Ramos (cell line): ENCODE results near the gene LRRC27.

Source experiments
- in situ Hi-C: fragments of 300-500 bp; cut with MboI; formaldehyde crosslinking; loops from one replicate; pipeline ENCODE4 v1.14.3; 2022; ENCODE audit warnings: low sequenced_read_pairs; ENCODE audit not compliant: unreplicated experiment

LRRC27 gene

GRCh38 chr10:132397036-132397541 is 65.1 kb downstream of the LRRC27 start, which contains the start of gene PWWP2B:
Gene PWWP2B (plus strand): TSS chr10:132397200. CDS start chr10:132397227, 27 bp downstream.
- in situ Hi-C loops, result no loop called here

- in situ Hi-C loops, result no loop called here
Measured at GRCh38 chr10:132397671-132398565, 65.9 kb downstream of the LRRC27 start.

DNA sequence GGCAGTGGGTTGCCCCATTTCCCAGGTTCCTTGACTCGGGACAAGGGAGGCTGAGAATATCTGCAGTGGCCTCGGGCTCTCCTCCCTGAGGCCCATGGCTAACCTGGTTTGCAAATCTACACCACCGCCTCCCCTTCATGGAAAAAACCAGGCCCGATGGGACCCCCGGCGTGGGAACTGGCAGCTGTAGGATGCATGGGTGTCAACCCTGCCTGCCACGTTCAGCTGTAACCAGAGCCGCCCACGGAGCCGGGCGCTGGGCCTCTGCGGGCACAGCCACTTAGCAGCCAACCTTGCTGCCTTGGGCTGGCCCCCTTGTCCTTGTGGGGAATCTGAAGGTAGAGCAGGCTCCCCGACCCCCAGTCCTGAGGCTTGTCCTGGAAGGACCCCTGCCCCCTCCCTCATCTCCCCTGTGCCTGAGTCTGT is 66.6 kb downstream of the LRRC27 start:
- in situ Hi-C loops, result no loop called here

DNA sequence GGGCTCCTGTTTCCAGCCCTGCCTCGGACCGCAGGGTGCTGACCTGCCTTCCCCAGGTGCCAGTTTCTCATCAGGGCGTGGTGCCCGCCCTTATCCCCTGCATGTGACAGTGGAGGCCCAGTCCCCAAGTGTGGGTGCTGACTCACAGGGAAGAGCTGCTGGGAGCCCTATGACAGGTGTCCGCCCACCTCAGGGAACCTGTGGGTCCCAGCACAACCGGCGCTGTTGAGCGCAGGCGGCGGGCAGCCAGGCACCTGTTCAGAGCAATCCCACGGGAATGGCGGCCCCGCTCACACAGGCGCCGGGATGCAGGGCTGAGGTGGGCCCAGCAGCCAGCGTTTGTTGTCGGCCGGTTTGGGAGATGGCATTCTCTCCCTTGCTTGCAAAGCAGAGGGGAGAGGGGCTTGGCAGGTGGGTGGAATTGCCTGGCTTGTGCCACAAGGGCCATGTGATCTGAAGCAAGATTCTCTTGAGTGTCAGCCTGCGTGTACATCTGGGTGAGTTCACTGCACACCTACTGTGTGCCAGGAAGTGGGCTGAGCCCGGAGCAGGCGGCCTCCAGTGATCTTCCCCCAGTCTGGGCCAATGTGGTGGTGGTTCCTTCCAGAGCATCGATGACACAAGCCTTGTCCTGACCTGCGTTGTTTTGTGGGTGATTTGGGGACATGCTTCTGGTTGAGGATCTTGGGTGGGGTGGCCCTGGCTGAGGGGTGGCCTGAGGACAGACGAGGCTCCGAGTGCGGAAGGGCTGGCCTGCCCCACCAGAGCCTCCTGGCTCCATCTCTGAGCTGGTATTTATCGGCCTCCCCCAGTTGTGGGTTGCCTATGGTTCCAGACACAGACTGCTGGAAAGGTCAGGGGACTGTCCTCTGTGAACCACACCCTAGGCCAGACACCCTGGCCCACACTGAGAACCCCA is 67.4 kb downstream of the LRRC27 start:
- in situ Hi-C loops, result no loop called here

- in situ Hi-C loops, result no loop called here
Measured at GRCh38 chr10:132400041-132400546, 68.1 kb downstream of the LRRC27 start.

GRCh38 chr10:132400547-132401151 is 68.7 kb downstream of the LRRC27 start:
- in situ Hi-C loops, result no loop called here

DNA sequence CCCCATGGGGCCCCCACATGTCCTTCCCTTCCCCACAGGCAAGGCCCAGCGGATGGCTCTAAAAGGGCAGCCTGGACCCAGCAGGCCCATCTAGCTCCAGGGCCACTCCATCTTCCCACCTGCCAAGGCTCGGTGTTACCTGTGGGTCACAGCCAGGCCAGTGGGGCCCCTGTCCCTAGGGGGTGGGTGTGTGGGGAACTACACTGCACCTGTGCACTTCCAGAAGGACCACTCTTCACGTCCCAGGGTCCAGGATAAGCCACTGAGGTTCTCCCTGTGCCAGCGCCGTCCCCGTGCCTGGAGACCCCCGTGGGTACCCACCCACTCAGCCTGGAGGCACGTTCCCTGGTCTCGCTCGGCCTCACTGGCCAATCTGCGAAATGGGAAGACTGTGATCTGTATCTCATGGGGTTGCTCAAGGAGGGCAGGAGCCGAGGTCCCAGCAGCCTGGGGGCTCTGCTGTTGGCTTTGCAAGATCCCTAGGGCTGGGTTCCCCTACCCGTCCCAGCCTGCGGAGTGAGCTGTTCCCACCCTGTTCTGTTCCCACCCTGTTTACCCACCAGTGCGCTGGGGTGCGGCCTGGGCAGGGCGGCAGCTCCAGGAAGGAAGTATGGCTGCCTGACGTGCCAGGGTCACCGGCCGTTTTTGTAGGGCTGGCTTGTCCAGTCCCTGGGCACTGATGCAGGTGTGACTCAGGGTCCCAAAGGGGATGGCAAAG is 69.6 kb downstream of the LRRC27 start:
- in situ Hi-C loops, result no loop called here

- in situ Hi-C loops, result no loop called here
Measured at GRCh38 chr10:132402781-132403241, 70.8 kb downstream of the LRRC27 start.

DNA sequence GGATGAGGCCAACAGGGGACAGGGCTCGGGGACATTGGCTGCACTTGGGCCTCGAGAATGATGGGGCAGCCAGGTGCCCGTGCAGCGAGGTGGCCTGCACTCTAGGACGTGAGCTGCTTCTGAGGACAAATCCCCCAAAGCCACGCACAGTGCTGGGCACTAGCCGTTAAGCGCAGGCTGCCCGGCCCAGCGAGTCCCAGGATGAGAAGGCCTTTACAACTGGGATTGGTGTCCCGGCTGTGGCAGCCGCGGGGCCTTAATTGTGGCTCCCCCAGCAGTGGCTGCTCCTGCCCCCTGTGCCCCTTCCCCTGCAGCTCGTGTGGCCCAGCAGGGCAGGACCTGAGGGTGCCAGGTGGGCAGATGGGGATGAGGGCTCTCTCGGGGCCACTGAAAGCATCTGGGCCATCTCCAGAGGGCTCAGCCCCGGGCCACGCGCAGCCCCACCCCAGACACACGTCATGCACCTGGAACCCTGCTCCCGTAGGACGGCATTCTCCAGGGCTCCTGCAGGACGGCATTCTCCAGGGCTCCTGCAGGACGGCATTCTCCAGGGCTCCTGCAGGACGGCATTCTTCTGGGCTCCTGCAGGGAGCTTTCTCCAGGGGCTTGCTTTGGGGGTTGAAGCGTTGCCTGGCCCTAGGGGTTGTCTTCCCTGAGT is 71.6 kb downstream of the LRRC27 start:
- in situ Hi-C loops, result no loop called here

- in situ Hi-C loops, result no loop called here
Measured at GRCh38 chr10:132404169-132404880, 72.3 kb downstream of the LRRC27 start.

DNA sequence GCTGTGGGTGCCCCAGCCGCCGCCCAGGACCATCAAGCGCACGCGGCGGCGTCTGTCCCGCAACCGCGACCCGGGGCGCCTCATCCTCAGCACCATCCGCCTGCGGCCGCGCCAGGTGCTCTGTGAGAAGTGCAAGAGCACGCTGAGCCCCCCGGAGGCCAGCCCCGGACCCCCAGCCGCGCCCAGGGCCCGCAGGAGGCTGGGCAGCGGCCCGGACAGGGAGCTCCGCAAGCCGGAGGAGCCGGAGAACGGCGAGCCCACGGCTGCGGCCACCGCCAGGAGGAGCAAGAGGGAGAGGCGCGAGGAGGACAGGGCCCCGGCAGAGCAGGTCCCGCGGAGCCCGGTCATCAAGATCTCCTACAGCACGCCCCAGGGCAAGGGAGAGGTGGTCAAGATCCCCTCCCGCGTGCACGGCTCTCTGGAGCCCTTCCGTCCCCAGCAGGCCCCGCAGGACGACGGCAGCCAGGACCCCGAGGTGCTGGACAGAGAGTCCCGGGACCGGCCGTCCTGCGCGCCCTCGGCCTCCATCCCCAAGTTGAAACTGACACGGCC is 73.0 kb downstream of the LRRC27 start:
- in situ Hi-C loops, result no loop called here

GRCh38 chr10:132405463-132405991 is 73.5 kb downstream of the LRRC27 start:
- in situ Hi-C loops, result no loop called here

- in situ Hi-C loops, result no loop called here
Measured at GRCh38 chr10:132406181-132406580, 74.2 kb downstream of the LRRC27 start.

GRCh38 chr10:132406750-132407149 is 74.8 kb downstream of the LRRC27 start:
- in situ Hi-C loops, result no loop called here

DNA sequence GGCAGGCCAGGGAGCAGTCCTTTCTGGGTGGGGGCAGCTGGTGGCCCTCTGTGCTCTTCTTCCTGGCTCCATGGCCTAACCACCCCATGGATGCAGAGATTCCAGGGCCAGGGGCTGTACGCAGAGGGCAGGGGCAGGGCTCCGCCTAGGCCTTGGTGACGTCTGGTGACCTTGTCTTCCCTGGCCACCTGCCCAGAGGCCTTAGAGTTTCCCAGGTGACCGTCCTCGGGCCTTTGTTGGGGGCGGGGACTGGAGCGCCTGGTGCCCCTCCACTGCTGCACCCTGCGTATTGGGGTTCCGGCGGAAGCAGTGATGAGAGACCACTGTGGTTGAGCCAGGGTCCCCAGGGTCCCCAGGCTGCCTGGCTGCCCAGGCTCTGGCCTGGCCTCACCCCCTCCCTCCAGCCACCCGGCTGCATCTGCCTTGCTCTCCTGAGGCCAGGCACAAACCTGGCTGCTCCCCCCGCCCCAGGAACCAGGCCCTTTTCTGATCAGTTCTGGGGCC is 75.3 kb downstream of the LRRC27 start:
- in situ Hi-C loops, result no loop called here

DNA sequence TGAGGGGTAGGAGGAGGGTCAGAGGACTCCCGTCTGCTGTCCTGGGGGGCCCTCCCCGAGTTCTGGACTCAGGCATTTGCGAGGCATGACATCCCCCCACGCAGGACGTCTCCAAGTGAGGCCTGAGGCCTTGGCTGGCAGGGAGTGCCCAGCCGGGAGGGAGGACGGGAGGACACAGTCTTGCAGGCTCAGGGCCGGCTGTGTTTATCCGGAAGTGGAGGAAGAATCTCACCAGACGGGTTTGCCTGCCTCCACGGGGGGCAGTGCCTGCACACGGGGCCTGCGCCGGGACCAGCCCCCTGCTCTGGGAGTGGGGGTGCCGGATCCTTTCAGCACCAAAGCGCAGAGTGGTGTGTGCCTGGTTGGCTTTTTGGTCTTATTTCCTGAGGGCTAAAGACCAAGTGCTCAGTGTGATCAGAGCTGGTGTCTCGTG is 75.9 kb downstream of the LRRC27 start:
- in situ Hi-C loops, result no loop called here

DNA sequence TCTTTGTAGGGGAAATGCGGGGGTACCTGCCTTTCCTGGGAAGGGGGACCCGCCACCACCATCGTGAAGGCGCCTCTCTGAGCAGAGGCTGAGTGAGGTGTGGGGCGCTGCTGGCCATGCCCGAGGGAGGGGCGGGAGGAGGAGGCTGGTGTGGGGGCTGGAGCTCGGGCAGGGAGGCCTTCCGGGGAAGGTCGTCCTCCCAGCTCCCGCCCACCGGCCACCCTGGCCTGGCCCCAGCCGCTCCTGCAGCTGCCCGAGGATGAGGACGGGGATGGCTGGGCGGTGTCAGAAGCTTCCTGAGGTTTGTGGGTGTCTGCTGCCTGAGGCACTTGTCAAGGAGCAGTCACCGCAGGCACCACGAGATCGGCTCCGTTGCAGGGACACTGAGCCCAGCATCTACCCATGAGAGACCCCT is 76.4 kb downstream of the LRRC27 start:
- in situ Hi-C loops, result no loop called here
